GM21526 (cell line): ENCODE results near the gene RHEBL1.

Experiments
- ATAC-seq: cut with Tn5 transposase; IDR thresholded peaks from one replicate; pipeline ENCODE4 v1.9.1; 2021; ENCODE audit warnings: moderate library complexity; ENCODE audit not compliant: unreplicated experiment, low FRiP score

Gene RHEBL1

GRCh38 chr12:49055092-49055491 lies 14.7 kb downstream of the RHEBL1 start:
- ATAC-seq, result no peak

- no peak for ATAC-seq
Observed at GRCh38 chr12:49054524-49054923, 15.3 kb downstream of the RHEBL1 start.

GRCh38 chr12:49054096-49054495 lies 15.7 kb downstream of the RHEBL1 start:
- no peak for ATAC-seq

GRCh38 chr12:49052451-49053208 lies 17.1 kb downstream of the RHEBL1 start:
- no peak for ATAC-seq

- ATAC-seq, result no peak
Observed at GRCh38 chr12:49051777-49052438, 17.9 kb downstream of the RHEBL1 start.

- no peak for ATAC-seq
Observed at GRCh38 chr12:49051373-49051764, 18.4 kb downstream of the RHEBL1 start.

GRCh38 chr12:49050507-49051372 lies 19.0 kb downstream of the RHEBL1 start:
- no peak for ATAC-seq

- no peak for ATAC-seq
Observed at GRCh38 chr12:49049566-49050224, 20.1 kb downstream of the RHEBL1 start.

- ATAC-seq, result no peak
Observed at GRCh38 chr12:49048953-49049352, 20.8 kb downstream of the RHEBL1 start.

- no peak for ATAC-seq
Observed at GRCh38 chr12:49046129-49046895, 23.5 kb downstream of the RHEBL1 start.

GRCh38 chr12:49044660-49045059 lies 25.1 kb downstream of the RHEBL1 start:
- no peak for ATAC-seq

GRCh38 chr12:49043856-49044258 lies 25.9 kb downstream of the RHEBL1 start:
- ATAC-seq, result no peak

GRCh38 chr12:49043241-49043640 lies 26.5 kb downstream of the RHEBL1 start:
- ATAC-seq, result no peak

GRCh38 chr12:49041881-49042484 lies 27.8 kb downstream of the RHEBL1 start:
- ATAC-seq, result no peak

GRCh38 chr12:49041036-49041880 lies 28.5 kb downstream of the RHEBL1 start:
- no peak for ATAC-seq

- ATAC-seq, result no peak
Observed at GRCh38 chr12:49040364-49040855, 29.4 kb downstream of the RHEBL1 start.

GRCh38 chr12:49039421-49040363 lies 30.1 kb downstream of the RHEBL1 start:
- ATAC-seq, result no peak
